ENCODE data around the gene CD2AP. TPM values are rescaled to one million over a fixed set of nuclear protein-coding genes. Genes with fewer than 3 reads are reported as not detected.

CD2AP gene
- total and polyA plus RNA-seq, 5 experiments from 2014 or later: 7.3 to 32.2 (median 7.9) TPM

GRCh38 chr6:47446669-47447330, 30.8 kb upstream of the CD2AP start:
- ATAC-seq: peak; percentile 37 to 74
- DNase-seq: peak in 4 of 10 donors; percentile 3 to 23 (median 12)
- peak overlapping the region in 5 of 10 donors; percentile 2 to 48 (median 12) for H3K27ac Mint-ChIP-seq

DNA sequence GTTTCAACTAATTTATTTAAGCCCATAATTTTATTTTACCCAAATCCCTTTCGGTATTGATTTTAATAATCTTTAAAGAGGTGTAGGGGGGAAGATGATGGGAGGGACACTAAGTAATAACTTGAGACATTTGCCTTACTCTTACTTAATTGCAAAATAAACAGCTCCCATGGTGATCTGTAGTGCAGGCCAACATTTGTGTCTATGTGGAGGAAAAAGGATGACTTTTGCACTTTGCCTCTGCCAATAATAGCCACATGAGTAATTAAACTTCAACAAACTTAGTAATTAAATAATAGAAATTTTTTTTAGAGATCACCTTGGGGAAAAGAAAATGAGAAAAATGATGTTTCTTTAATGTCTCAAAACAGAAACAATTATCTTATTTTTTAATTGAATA, 29.9 kb upstream of the CD2AP start:
- H3K4me3 Mint-ChIP-seq: no peak overlapping the region
- ATAC-seq (no peak), DNase-seq (no peak)
- no peaks in the 10 kb centered on the region for H3K27me3 Mint-ChIP-seq
- H3K4me1 Mint-ChIP-seq: peaks cover 6 to 12% (median 10%) of the 10 kb centered on the region in 4 donors
- no peak overlapping the region for H3K27ac Mint-ChIP-seq
- POLR2A ChIA-PET: no interaction called here
- no peaks in the 10 kb centered on the region for H3K9me3 Mint-ChIP-seq
- no peaks in the 10 kb centered on the region for H3K36me3 Mint-ChIP-seq

More at GRCh38 chr6:47446669-47447330, 30.8 kb upstream of the CD2AP start:
- Mint-ChIP-seq H3K4me3 (peak overlapping the region in 1 of 10 donors; percentile 4), H3K9me3 (no peaks in the 10 kb centered on the region), H3K27me3 (no peaks in the 10 kb centered on the region), H3K4me1 (peaks cover 6 to 12% (median 10%) of the 10 kb centered on the region in 4 donors), H3K36me3 (no peaks in the 10 kb centered on the region)
- POLR2A ChIA-PET: no interaction called here

DNA sequence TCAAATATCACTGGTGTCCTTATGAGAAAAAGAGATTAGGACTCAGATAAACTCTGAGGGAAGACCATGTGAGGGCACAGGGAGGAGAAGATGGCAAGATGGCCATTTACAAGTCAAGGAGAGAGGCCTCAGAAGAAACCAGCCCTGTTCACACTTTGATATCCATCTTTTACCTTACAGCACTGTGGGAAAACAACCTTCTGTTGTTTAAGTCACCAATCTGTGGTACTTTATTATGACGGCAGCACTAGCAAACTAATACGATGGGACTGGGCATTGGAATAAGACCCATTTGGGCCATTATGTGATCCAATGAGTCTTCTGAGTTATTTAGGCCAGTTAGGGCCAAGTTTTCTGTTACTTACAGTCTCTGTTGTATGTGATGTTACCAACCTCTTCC, 26.4 kb upstream of the CD2AP start:
- POLR2A ChIA-PET: no interaction called here
- Mint-ChIP-seq H3K4me3 (no peak overlapping the region), H3K4me1 (peaks cover 6 to 12% (median 9%) of the 10 kb centered on the region in 4 donors), H3K27me3 (no peaks in the 10 kb centered on the region), H3K9me3 (no peaks in the 10 kb centered on the region), H3K36me3 (no peaks in the 10 kb centered on the region), H3K27ac (no peak overlapping the region)
- DNase-seq (no peak), ATAC-seq (no peak)

DNA sequence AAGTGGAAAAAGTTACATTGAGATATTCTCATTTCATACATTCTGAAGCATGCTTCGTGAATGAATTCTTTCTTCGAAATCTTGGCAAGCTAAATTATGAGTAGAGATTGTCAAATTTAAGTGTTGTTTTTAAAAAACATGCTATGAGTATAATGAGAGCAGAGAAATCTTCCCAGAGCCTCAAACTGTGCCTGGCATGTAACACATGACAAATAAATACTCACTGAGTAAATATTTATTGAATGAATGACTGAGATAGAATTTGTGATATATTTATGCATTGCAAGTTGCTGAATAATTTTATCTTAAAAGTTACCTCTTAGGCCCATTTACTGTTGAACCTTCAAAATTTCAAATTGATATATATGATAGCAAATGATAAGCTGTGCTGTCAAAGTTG, 24.7 kb upstream of the CD2AP start:
- Mint-ChIP-seq H3K36me3 (no peaks in the 10 kb centered on the region), H3K4me1 (no peaks in the 10 kb centered on the region), H3K27me3 (no peaks in the 10 kb centered on the region), H3K27ac (no peak overlapping the region), H3K9me3 (no peaks in the 10 kb centered on the region), H3K4me3 (no peak overlapping the region)
- POLR2A ChIA-PET: no interaction called here
- DNase-seq: no peak
- ATAC-seq: no peak

DNA sequence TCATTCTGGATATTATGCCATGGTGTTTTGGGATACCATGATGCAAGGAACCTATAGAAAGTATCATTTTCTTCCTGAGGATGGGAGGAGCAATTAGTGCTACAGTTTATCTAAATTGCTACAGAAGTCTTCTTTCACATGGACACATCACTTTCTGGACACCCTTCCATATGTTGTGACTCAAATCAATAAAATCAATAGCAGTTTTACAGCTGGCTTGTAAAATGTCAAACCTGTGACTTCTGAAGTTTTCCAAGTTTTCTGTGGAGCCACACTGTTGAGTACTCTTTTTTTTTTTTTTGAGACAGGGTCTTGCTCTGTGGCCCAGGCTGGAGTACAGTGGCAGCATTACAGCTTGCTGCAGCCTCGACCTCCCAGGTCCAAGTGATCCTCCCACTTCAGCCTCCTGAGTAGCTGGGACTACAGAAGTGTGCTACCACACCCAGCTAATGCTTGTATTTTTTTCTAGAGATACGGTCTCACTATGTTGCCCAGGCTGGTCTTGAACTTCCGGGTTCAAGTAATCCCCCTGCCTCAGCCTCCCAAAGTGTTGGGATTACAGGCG, 24.1 kb upstream of the CD2AP start:
- H3K27me3 Mint-ChIP-seq: no peaks in the 10 kb centered on the region
- H3K36me3 Mint-ChIP-seq: no peaks in the 10 kb centered on the region
- no peak for ATAC-seq

GRCh38 chr6:47454713-47455396, 22.7 kb upstream of the CD2AP start:
- no peak for ATAC-seq
- POLR2A ChIA-PET: no interaction called here
- H3K27me3 Mint-ChIP-seq: no peaks in the 10 kb centered on the region
- no peak overlapping the region for H3K4me3 Mint-ChIP-seq
- DNase-seq: no peak
- H3K4me1 Mint-ChIP-seq: no peaks in the 10 kb centered on the region
- no peaks in the 10 kb centered on the region for H3K36me3 Mint-ChIP-seq
- no peak overlapping the region for H3K27ac Mint-ChIP-seq
- H3K9me3 Mint-ChIP-seq: no peaks in the 10 kb centered on the region

More for the DNA sequence above, 24.1 kb upstream of the CD2AP start:
- H3K4me1 Mint-ChIP-seq: no peaks in the 10 kb centered on the region
- H3K9me3 Mint-ChIP-seq: no peaks in the 10 kb centered on the region
- no peak overlapping the region for H3K27ac Mint-ChIP-seq
- no peak overlapping the region for H3K4me3 Mint-ChIP-seq
- POLR2A ChIA-PET: no interaction called here
- DNase-seq: no peak

DNA sequence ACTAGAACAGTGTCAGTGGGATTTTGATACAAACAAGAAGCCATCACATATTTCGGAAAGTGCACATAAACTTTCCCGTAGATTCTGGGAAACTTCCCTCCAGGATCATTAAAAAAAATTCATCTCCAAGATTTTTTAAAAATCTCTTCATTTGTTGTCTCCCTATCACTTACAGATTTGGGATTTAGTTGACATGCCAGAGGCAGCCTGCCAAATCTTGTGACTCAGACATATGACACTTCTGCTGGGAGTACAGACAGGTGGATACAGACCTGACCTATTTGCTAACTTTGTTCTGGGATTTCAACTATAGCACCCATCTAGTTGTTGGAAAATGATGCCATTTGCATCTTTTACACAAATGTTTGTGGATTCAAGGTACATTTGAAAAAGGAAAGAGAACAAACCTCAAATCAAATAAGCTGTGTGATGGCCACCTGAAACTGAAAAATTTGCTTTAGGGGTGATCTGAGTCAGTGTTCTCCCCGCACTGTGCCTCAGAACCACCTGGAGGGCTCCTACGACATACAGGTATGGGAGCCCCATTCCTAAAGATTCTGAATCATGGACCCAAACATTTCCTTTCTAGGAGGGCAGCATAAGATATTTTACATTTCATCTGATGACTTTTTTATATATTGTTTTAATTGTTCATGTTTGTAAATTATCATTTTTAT, 21.9 kb upstream of the CD2AP start:
- ATAC-seq (no peak), DNase-seq (no peak)
- H3K36me3 Mint-ChIP-seq: no peaks in the 10 kb centered on the region
- no peak overlapping the region for H3K4me3 Mint-ChIP-seq
- H3K27me3 Mint-ChIP-seq: no peaks in the 10 kb centered on the region
- H3K27ac Mint-ChIP-seq: no peak overlapping the region
- no peaks in the 10 kb centered on the region for H3K4me1 Mint-ChIP-seq
- no peaks in the 10 kb centered on the region for H3K9me3 Mint-ChIP-seq
- POLR2A ChIA-PET: no interaction called here

- no peak for DNase-seq
- H3K27me3 Mint-ChIP-seq: no peaks in the 10 kb centered on the region
- no peak overlapping the region for H3K27ac Mint-ChIP-seq
- H3K4me3 Mint-ChIP-seq: no peak overlapping the region
- H3K36me3 Mint-ChIP-seq: no peaks in the 10 kb centered on the region
- POLR2A ChIA-PET: no interaction called here
- no peaks in the 10 kb centered on the region for H3K9me3 Mint-ChIP-seq
- no peak for ATAC-seq
- H3K4me1 Mint-ChIP-seq: peaks cover 0 to 6% (median 0%) of the 10 kb centered on the region in 4 donors
Measured at GRCh38 chr6:47456536-47456975, 21.0 kb upstream of the CD2AP start.

- ATAC-seq (no peak), DNase-seq (no peak)
- Mint-ChIP-seq H3K4me1 (peaks cover 0 to 6% (median 0%) of the 10 kb centered on the region in 4 donors), H3K36me3 (no peaks in the 10 kb centered on the region), H3K27me3 (no peaks in the 10 kb centered on the region), H3K9me3 (no peaks in the 10 kb centered on the region), H3K27ac (no peak overlapping the region), H3K4me3 (no peak overlapping the region)
- POLR2A ChIA-PET: no interaction called here
Measured at GRCh38 chr6:47457370-47457769, 20.2 kb upstream of the CD2AP start.

DNA sequence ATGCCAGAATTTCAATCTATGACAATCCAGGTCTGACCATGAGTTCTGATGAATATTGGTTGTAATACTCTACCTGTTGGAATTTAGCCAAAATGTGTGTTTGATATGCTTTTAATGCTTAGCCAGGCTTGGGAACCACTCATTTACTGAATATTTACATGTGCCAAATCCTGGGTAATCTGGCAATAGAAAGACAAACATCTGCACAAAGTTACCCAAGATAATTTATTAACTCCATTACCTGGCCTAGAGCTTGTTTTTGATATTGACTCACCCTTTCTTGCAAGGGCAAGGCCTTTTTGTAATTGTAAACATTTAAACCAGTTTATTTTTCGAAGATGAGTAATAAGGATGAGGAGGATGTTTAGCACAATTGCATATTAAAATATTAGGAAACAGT, 13.5 kb upstream of the CD2AP start:
- H3K27me3 Mint-ChIP-seq: peaks cover 0 to 7% (median 0%) of the 10 kb centered on the region in 5 donors
- POLR2A ChIA-PET: no interaction called here
- H3K36me3 Mint-ChIP-seq: peaks cover 0 to 5% (median 0%) of the 10 kb centered on the region in 3 donors
- H3K4me1 Mint-ChIP-seq: peaks cover 0 to 6% (median 0%) of the 10 kb centered on the region in 4 donors
- H3K4me3 Mint-ChIP-seq: no peak overlapping the region
- no peak overlapping the region for H3K27ac Mint-ChIP-seq
- peaks cover 0 to 4% (median 0%) of the 10 kb centered on the region in 9 donors for H3K9me3 Mint-ChIP-seq
- no peak for DNase-seq
- ATAC-seq: no peak

- Mint-ChIP-seq H3K36me3 (peaks cover 0 to 5% (median 0%) of the 10 kb centered on the region in 3 donors), H3K27me3 (peaks cover 0 to 7% (median 0%) of the 10 kb centered on the region in 5 donors), H3K4me1 (peaks cover 0 to 6% (median 0%) of the 10 kb centered on the region in 4 donors), H3K4me3 (no peak overlapping the region), H3K9me3 (peaks cover 0 to 4% (median 0%) of the 10 kb centered on the region in 9 donors), H3K27ac (no peak overlapping the region)
- ATAC-seq (no peak), DNase-seq (no peak)
- POLR2A ChIA-PET: no interaction called here
Measured at GRCh38 chr6:47465117-47465516, 12.5 kb upstream of the CD2AP start.

- H3K4me1 Mint-ChIP-seq: peaks cover 4 to 12% (median 11%) of the 10 kb centered on the region in 4 donors
- H3K4me3 Mint-ChIP-seq: no peak overlapping the region
- H3K27ac Mint-ChIP-seq: no peak overlapping the region
- H3K36me3 Mint-ChIP-seq: peaks cover 0 to 3% (median 0%) of the 10 kb centered on the region in 3 donors
- H3K27me3 Mint-ChIP-seq: peaks cover 0 to 2% (median 0%) of the 10 kb centered on the region in 5 donors
- POLR2A ChIA-PET: no interaction called here
- H3K9me3 Mint-ChIP-seq: peaks cover 0 to 1% (median 0%) of the 10 kb centered on the region in 9 donors
- no peak for DNase-seq
- no peak for ATAC-seq
Measured at GRCh38 chr6:47471911-47472310, 5.7 kb upstream of the CD2AP start.
